A172 (cell line): Measurements from ENCODE around the gene RANBP9. TPM values are rescaled to one million over a fixed set of nuclear protein-coding genes. Genes with fewer than 3 reads are reported as not detected.
A peak's percentile ranks its signal among the peaks of the same experiment; 100 is the strongest.

Experiments
- DNase-seq: peaks from one replicate; pipeline ENCODE4 v3.0.0-alpha.2; 2015; ENCODE audit warnings: low spot score
- total RNA-seq: library from RNA; depleted of rRNA; stranded (reverse); fragments of >200 nt; shearing (Covaris generic); gene quantifications from 2 replicates; pipeline ENCODE4 v1.2.3, GENCODE V29; 2014

RANBP9 gene
- total RNA-seq, 1 experiment from 2014 or later: 21.8 TPM

GRCh38 chr6:13678255-13678983 is 33.2 kb downstream of the RANBP9 start:
- DNase-seq: no peak

GRCh38 chr6:13677878-13678254 is 33.8 kb downstream of the RANBP9 start:
- no peak for DNase-seq

GRCh38 chr6:13676551-13677156 is 35.0 kb downstream of the RANBP9 start:
- no peak for DNase-seq

- DNase-seq: no peak
Observed at GRCh38 chr6:13674533-13675190, 37.0 kb downstream of the RANBP9 start.

GRCh38 chr6:13673825-13674444 is 37.7 kb downstream of the RANBP9 start:
- DNase-seq: no peak

GRCh38 chr6:13673368-13673767 is 38.3 kb downstream of the RANBP9 start:
- DNase-seq: no peak

- DNase-seq: no peak
Observed at GRCh38 chr6:13672904-13673303, 38.7 kb downstream of the RANBP9 start.

GRCh38 chr6:13671548-13672127 is 40.0 kb downstream of the RANBP9 start:
- DNase-seq: no peak

GRCh38 chr6:13669476-13669875 is 42.2 kb downstream of the RANBP9 start:
- no peak for DNase-seq

GRCh38 chr6:13668291-13668928 is 43.2 kb downstream of the RANBP9 start:
- peak; percentile 9 for DNase-seq

GRCh38 chr6:13667655-13668054 is 44.0 kb downstream of the RANBP9 start:
- DNase-seq: no peak

- DNase-seq: peak; percentile 18
Observed at GRCh38 chr6:13666194-13667105, 45.2 kb downstream of the RANBP9 start.

- no peak for DNase-seq
Observed at GRCh38 chr6:13664703-13665352, 46.8 kb downstream of the RANBP9 start.

- DNase-seq: no peak
Observed at GRCh38 chr6:13663986-13664385, 47.6 kb downstream of the RANBP9 start.

- DNase-seq: no peak
Observed at GRCh38 chr6:13662651-13663334, 48.8 kb downstream of the RANBP9 start.

GRCh38 chr6:13661647-13662046 is 50.0 kb downstream of the RANBP9 start:
- DNase-seq: no peak

GRCh38 chr6:13660893-13661292 is 50.7 kb downstream of the RANBP9 start:
- DNase-seq: no peak

GRCh38 chr6:13660273-13660672 is 51.4 kb downstream of the RANBP9 start:
- no peak for DNase-seq

GRCh38 chr6:13655700-13656099 is 55.9 kb downstream of the RANBP9 start:
- DNase-seq: no peak

- DNase-seq: no peak
Observed at GRCh38 chr6:13654496-13654895, 57.1 kb downstream of the RANBP9 start.
